Activated T-cell treated with anti-CD3 and anti-CD28 coated beads for 1 hour (primary cell): ENCODE data around the gene CCDC87.
A peak's percentile ranks its signal among the peaks of the same experiment; 100 is the strongest.
"Not testable (repeated sequence)": the region's sequence is repeated elsewhere in the genome, so short reads cannot be mapped to it uniquely, and the experiment has no call there.

Experiments
- DNase-seq: peaks from one replicate; pipeline ENCODE4 v3.0.0-alpha.2; 2020; ENCODE audit warnings: low read depth

The CCDC87 gene

GRCh38 chr11:66554602-66555001, 38.3 kb downstream of the CCDC87 start:
- no peak for DNase-seq

- DNase-seq, result no peak
Observed at GRCh38 chr11:66550887-66551286, 42.0 kb downstream of the CCDC87 start.

- DNase-seq, result no peak
Observed at GRCh38 chr11:66549696-66550095, 43.2 kb downstream of the CCDC87 start.

GRCh38 chr11:66548774-66549630, 43.9 kb downstream of the CCDC87 start:
- no peak for DNase-seq

GRCh38 chr11:66548041-66548440, 44.8 kb downstream of the CCDC87 start:
- no peak for DNase-seq

- no peak for DNase-seq
Observed at GRCh38 chr11:66547662-66548009, 45.2 kb downstream of the CCDC87 start.

- no peak for DNase-seq
Observed at GRCh38 chr11:66546966-66547661, 45.7 kb downstream of the CCDC87 start.

GRCh38 chr11:66546368-66546965, 46.4 kb downstream of the CCDC87 start, which contains the start of gene ACTN3:
Gene ACTN3, plus strand, starts transcription at chr11:66546903. Its CDS starts 35 bp downstream, at chr11:66546938.
- no peak for DNase-seq

- DNase-seq, result peak; percentile 65
Observed at GRCh38 chr11:66545701-66546367, 47.0 kb downstream of the CCDC87 start, which contains the start of gene ZDHHC24. Gene ZDHHC24, minus strand, starts transcription at chr11:66546048. Its CDS starts 45 bp downstream, at chr11:66546003.

- DNase-seq, result not testable (repeated sequence)
Observed at GRCh38 chr11:66544952-66545351, 47.9 kb downstream of the CCDC87 start.

GRCh38 chr11:66543263-66544107, 49.4 kb downstream of the CCDC87 start:
- DNase-seq, result peak; percentile 45

GRCh38 chr11:66542362-66542761, 50.5 kb downstream of the CCDC87 start:
- no peak for DNase-seq

GRCh38 chr11:66541892-66542291, 51.0 kb downstream of the CCDC87 start:
- DNase-seq, result no peak

- not testable (repeated sequence) for DNase-seq
Observed at GRCh38 chr11:66540598-66540997, 52.3 kb downstream of the CCDC87 start.
